RKO (cell line): ENCODE results near the gene HS6ST1.

ENCODE experiments used
- DNase-seq: peaks from one replicate; pipeline ENCODE4 v3.0.0-alpha.2; 2016; ENCODE audit warnings: low spot score

The HS6ST1 gene

DNA sequence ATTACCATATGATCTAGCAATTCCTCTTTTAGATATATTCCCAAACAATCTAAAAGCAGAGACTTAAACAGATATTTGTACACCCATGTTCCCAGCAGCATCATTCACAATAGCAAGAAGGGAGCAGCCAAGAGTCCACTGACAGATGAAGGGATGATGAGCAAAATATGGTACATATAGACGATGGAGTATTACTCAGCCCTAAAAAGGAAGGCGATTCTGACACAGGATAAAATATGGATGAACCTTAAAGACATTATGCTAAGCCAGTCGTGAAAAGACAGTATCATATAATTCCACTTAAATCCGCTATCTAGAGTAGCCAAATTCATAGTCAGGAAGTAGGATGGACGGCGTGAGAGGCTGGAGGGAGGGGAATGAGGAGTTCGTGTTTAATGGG is 20.4 kb downstream of the HS6ST1 start:
- DNase-seq: no peak

DNA sequence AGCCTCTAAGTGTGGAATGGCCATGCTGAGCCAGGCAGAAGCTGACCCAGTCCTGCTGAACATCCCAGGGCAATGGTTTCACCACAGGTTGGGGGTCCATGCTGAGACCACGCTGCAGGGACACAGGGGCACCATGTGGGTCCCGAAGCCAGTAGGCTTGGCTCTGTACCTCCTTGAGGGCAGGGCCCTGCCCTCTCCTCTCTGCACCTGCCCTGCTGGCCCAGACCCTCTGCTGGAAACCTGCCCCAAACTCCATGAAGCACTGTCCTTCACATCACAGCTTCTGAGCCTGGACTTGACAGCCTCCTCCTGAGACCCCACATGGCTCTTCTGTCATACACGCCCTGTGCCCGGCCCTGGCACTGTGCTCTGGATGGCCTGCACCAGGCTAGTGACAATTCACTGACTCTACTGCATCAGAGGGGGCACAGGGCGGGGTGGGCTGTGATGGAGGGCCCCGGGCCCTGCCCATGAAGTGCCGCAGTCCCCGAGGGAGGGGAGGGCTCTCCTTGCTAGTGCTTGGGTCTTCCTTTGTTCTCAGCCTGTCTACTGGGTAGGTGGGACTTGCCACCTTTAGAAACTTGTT is 24.7 kb downstream of the HS6ST1 start:
- DNase-seq: no peak

DNA sequence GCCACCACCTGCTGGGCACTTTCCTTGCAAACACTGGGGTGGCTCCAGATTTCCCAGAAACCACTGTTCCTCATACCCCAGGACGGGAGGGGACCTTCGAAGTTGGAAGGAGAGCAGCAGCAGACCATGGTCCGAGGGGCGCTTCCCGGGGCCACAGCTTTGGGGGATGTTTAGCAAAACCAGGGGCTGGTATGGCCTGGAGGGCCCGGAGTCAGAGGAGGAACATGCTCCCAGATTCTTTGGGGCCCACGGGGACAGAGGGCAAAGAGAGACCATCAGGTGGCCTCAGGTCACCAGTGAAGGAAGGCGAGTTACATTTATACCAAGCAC is 25.3 kb downstream of the HS6ST1 start:
- no peak for DNase-seq

DNA sequence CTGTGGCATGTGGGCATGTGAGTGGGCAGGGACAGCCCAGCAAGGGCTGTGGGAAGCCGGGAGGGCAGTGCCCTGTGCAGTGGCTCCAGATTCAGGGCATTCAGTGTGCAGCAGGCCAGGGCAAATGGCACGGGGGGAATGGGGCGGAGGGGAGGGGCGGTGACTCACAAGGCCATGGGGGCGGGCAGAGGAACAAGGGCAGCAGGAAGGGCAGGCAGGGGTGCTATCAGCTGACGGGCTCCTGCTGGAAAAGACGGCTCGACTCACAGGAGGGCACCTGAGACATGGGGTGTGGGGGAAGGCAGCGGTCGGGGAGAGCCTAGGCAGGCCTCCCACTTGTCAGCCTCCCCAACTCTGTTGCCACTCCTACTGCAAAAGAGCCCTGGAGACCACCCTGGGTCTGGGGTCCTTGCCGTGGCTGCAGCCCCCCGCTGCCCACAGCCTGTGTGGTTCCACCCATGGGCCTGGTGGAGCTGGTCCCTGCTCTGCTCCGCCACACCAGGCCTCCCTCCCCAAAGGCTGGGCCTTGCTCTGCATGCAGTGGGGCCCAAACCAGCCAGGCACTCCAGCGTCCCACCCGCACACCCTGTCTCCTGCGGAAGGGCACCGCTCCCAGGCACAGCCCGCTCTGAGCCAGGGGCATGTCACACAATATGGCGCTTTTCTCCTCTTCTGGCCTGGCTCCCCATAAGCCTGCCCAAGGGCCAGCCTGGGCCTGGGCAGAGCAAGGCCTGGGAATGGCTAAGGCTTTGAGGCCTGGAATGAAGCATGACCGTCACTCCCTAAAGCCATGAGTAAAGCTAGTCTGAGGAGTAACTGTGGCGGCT is 25.9 kb downstream of the HS6ST1 start:
- DNase-seq: no peak

DNA sequence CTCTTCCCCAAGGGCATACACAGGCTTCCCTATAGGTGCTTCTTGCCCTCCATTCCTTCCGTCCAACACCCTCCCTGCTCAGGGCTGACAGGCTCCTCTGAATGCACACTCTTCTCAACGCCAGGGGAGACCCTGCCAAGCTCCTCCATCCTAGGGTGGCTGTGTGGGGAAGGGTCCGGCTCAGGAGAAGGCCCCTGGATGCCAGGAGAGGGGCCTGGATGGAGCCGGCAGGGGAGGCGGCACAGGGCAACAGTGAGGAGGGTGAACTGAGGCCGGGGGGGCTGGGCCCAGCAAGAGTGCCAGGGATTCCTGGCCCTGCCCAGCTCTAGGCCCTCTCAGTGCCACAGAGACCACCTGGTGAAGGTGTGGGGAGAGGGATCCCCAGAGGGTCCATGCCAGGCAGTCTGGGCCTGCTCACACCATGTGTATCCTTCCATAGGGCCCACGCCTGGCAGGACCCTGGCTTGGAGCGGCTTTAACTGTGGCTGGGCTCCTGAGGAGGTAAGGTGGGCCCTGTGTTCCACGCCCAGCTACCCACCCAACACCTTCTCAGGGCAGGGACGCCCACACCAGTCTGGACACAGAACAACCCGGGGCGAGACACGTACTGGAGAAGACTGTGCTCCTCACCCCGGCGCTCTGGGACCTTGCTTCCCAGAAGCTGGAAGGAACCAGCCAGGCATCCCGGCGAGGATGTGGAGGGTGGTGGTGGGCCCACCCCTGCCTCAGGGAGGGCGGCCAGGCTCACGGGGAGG is 26.6 kb downstream of the HS6ST1 start:
- no peak for DNase-seq

DNA sequence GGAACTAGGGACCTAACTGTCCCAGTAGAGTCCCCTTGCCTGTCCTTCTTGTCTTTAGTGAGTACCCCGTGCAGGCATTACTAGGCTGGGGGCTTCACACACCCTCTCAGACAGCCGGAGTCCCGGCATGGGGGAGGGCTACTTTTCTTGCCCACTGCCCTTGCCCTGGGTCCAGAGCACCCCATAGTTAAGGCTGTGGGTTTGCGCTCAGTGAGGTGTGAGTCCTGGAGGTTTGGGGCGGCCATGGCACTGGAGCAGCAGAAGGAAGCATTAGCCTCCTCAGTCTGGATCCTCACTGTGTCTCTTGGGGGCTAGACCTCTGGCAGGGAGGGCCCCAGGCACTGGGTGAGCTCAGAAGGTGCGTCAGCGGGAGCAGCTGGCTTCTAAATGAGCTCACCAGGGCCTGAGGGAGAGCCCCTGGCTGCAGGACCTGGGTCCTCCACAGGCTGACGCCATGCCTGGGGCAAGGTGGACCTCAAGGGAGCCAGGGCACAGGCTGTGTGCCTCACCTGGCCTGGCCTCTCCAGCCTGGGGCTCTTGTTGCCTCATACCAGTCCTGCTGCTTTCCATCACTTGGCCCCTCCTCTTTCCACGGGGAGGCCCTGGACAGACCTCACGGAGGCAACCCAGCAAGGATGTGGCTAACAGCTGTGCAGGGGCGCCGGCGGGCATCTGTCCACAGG is 27.4 kb downstream of the HS6ST1 start:
- DNase-seq: no peak

DNA sequence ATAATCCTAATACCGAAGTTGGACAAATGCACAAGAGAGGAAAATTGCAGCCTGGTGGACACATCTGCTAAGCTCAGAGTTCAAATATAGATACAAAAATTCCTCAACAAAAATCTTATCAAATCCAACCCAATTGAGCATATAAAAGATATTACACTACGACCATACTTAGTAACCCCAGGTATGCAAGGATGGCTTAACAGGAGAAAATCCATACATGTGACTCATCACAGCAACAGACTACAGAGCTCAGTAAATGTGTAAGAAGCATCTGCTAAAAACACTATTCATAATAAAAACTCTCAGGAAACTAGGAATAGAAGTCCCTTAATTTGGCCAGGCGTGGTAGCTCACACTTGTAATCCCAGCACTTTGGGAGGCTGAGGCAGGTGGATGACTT is 28.3 kb downstream of the HS6ST1 start:
- peak; percentile 21 for DNase-seq

DNA sequence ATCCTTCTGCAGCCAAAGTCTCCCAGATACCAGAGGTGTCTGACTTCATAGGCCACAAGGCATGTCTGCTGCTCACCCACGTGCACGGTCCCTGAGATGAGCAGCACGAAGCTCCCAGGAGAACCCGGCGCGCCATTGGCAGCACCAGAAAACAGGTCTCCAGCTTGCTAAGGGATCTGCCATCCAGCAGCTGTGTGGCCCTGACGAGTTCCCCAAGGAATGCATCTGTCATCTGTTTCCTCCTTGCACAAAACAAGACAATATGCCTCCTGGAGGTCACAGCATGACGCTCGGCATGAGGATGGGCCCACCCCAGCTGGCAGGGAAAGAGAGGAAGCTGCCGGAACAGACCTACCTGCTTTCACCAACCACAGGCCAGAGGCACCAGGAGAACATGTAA is 29.2 kb downstream of the HS6ST1 start:
- DNase-seq: no peak

DNA sequence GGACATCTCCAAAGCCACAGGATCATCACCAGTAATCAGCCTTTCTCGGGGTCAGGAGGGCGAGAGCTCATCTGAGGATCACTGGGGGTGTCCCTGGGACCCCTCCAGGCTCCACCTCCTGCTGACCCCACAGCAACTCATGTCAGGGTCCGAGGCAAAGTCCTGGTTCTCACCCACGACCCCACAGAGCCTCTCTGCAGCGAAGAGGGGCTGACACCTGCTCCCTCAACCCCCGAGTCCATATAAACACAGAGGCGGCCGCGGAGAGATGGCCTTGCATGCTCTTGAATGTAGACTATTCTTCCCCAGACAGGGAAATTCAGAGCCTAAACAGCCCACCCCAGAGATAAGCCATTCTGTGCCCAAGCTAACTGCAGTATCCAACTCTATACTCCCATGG is 29.9 kb downstream of the HS6ST1 start:
- DNase-seq: no peak

DNA sequence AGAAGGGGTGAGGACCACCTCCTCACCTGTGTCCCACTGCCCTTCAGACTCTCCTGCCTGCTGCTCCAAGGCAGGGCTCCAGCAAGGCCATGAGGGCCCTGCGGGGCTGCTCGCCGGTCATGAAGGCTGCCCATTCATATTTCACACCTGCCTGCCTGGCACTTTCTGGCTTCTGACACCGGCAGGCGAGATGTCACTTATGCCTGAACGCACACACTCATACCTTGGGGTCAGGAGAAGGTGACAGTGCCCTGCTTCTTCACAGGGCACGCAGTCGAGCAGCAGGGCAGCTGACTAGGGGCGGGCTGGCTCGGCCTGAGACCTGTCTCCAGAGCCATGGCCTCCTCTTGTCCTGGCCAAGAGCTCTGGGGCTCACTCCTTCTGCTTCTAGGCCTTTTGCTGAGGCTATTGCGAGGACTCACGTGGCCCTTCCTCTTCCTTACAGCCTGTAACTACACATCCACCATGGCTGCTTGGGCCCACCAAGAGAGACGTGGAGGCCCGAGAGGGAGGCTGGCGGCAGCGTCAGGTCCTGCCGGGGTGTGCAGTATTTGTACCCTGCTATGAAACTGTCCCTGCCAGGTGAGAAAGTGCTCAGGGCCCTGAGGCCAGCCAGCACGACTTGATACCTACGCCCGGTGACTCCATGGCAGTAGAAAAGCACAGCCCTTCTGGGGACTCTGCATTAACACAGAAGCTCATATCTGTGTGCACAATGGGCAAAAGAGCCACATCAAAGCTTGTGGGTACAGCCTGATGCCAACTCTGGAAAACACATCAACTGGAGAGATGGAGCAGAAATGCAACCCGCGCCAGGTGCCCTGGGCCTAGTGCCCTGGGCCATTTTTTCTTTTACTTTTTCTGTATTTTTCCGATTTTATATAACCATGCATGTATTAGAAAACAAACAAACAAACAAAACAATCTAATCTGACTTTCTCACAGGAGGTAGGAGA is 30.6 kb downstream of the HS6ST1 start:
- no peak for DNase-seq

DNA sequence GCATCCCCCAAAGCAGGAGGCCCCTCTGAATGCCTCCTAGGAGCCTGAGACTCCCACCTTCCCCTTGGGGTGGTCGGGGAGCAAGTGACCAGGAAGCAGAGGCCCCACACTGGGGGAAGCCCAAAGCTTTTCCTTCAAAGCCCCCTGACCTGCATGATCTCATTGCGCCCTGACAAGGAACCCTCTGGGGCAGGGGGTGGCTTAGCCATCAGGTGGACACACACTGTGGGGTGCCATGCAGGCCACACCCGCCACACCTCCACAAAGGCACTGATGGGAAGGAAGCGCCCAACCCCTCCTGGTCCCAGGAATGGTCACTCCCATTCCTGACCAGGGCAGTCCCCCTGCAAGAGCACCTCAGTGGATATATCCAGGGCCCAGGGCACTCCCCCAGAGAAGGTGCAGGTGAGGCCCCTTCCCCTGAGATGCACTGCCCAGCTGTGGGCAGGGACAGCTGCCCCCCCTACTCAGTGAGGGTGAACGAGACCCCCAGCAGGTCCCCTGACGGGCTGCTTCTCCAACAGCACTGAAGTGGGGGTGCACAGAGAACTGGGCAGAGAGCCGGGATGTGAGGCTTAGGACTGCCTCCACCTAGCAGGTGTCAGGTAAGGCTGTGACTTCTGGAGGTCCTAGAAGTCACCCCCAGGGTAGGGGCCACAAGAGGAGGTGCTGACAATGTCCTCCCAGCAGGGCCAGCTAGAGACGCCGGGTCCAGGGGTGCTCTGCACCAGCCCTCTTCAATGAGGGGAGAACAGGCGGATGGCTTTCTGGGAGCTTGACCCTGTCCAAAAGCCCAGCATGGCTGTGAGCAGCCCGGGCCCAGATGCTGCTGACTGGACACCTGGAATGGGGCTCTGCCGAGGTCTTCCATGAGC is 31.5 kb downstream of the HS6ST1 start:
- no peak for DNase-seq

DNA sequence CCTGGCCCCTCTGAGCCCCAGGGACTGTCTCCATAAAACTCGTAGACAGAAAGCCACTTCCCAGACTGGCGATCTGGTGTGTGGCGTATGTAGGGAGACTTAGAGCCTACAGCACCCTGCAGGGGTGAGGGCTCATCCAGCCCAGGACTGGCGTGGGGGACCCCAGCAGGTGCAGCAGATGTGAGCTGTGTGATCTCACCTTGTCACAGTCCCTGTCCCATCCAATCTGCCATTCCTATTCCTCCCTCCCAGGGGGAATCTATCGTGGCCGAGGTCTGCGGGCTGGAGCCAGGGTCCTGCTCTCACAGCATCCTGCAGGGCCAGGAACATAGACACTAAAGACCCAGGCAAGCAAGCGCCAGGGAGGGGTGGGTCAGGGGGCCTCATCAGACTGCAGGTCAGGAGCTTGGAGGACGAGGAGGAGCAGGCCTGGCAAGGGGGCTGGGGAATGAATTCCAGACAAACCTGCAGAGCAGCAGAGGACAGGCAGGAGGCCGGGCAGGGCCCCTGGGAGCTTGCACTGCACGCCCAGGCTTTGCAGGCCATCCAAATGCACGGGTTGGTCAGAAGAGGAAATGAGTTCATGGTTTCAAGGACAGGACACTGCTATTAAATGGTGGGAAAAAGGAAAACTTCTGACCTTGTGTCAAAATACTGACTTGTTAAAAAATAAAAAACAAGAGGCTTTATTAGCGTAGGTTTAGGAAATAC is 32.5 kb downstream of the HS6ST1 start:
- DNase-seq: no peak

DNA sequence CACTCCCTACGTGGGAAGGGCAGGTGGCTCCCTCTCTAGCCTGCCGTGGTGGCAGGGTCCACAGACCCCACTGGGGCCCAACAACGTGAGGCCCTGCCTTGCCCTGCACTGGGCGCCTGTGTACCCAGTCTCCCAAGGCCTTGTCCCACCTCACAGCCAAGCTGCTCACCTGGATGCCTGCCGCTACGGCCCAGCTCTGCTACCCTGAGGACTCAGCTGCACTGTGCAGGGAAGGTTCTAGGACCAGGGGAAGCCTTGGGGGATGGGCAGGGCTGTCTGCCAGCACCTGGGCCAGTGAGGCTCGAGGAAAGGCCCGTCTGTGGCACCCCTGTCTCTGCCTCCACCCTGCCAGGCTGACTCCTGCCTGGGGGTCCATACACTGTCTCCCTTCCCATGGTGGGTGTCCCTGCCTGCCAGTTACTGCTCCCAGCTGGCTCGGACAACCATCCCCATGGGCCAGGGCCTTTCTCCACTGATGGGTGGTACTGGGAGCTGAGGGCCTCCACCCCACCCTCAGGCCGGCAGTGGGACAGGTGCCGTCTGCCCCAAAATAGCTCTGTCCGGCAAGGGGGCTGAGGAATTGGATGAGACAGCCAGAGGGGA is 33.2 kb downstream of the HS6ST1 start:
- no peak for DNase-seq

DNA sequence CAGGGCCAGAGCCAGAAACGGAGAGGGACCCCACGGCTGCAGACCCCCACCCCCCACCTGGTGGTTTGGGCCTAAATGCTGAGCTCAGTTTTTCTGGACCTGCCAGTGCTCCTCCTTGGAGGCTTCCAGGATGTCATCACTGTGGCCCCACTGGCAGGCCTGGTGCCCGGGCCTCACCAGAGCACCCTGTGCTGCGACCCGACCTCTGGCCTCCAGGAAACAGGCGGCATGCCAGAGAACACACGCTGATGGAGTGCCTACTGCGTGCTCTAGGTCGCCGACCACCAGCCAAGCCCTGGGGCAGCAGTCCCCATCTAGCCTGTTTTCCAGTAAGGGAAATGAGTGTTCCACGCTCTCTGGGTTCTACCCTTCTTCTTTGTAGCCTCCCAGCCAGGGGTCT is 33.8 kb downstream of the HS6ST1 start:
- DNase-seq: no peak

DNA sequence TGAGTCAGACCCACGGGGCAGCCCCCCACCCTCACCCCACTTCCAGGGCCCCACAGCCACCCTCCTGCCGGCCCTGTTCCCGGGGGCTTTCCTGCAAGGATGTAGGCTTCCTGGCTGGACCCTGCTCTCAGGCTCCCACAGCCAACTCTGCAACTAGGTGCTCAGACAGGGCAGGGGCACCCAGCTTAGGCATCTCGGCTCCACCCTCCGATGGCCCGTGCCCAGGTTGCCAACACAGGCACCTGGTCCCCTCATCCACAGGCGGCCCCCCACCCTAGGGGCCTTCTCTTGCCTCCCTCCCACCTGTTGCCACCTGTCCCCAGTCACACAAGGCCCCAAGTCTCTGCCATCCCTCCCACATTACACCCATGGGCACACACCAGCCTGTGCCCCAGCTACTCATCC is 34.6 kb downstream of the HS6ST1 start:
- no peak for DNase-seq

DNA sequence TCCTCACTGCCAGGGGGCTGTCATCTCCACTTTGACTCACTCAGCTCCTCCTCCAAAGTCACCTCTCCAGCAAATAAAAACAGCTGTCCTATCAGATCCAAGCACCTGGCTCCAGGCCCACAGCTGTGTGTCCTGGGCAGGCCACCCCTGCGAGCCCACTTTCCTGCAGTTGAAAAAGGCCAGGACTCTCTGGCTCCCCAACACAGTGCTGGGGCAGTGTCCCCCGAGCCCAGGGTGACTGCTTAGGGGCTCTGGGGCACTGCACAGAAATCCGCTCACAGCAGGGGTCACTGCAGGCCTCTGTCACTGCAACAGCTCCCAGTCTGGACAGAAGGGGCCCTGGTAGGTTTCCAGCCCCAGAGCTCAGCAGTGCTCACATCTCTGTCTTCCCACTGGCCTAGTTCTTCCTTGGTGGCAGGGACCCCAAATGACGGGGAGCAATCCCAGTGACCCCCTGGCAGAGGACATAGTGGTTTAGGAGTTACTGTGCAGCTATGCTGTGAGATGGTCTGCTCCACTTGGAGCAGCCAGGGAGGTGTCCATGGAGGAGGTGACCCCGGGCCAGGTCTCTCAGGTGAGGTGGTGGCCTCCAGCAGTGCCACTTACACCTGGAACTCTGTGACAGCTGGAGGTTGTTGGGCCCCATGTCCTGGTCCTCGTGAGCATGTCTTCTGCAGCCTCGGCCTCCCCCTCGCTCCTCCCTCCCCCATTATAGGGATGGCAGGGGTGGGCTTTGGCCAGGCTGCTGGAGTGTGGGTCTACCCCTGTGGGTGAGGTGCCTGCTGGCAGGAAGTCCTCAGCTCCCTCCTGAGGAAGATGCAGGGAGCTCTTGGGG is 35.5 kb downstream of the HS6ST1 start:
- DNase-seq: no peak

DNA sequence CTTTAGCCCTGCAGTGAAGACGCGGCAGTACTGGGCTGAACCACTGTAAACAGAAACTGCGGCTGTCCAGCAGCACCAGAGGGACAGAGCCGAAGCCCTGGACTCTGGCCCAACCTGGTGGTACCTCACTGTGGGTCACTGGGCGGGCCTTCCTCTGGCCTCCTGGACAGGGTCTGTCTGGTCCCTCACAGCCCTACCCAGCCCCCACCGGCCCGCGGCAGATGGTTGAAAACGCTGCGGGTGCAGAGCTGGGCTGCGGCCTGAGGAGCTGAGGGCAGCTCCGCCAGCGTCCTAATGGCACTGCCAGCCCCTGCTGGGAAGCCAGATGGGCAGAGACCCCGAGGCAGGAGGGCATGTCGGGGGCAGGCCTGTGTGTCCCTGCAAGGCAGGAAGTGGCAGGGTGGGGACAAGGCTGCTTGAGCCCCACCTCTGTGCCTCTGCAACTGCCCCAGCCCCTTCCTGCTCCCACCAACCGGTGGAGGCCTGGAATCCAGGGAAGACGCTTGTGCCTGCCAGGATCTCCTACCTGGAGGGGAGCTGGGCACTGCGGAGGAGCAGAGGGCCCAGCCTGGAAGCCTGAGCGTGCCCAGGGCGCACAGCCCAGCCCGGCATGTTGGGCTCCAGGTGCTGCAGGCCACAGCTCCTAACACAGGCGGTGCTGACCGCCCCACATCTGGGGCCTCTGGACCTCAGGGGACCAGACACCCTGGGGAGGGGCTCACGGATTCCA is 36.3 kb downstream of the HS6ST1 start:
- no peak for DNase-seq

DNA sequence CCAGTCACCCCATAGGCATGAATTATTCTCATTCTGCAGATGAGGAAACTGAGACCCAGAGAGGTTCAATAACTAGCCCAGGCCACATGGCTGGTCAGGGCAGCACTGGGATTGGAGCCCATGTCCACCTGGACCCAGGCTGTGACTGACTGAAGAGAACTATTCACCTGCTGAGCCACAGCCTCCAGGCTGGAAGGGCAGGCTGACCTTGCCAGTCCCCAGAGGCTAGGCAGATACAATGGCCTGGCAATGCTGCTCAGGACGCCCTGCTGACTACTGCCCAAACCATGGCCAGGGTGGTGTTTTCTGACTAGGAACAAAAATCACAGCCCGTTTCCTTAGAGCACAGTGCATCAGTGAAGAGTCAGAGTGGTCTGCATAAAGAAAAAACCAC is 36.8 kb downstream of the HS6ST1 start:
- DNase-seq: no peak
